Measurements from ENCODE around the gene CCDC12. TPM values are rescaled to one million over a fixed set of nuclear protein-coding genes. Genes with fewer than 3 reads are reported as not detected.
A peak's percentile ranks its signal among the peaks of the same experiment; 100 is the strongest.

CCDC12 gene
- total RNA-seq, 1 donor from 2014 or later, result 64.3 TPM

- Mint-ChIP-seq H3K4me1 (ENCODE audit: low read depth) (peaks cover 5% of the 10 kb centered on the region), H3K36me3 (ENCODE audit: insufficient read depth) (no peaks in the 10 kb centered on the region), H3K27ac (no peak overlapping the region), H3K27me3 (peaks cover 81% of the 10 kb centered on the region), H3K9me3 (ENCODE audit: low read depth) (no peaks in the 10 kb centered on the region), H3K4me3 (ENCODE audit: low read depth) (peak overlapping the region; percentile 58)
- DNase-seq (ENCODE audit: low spot score, unreplicated experiment), result no peak
- TF ChIP-seq CTCF (IDR thresholded peaks at IDR 0.05; ENCODE audit: unreplicated experiment), result no peak
Observed at GRCh38 chr3:46883830-46884185, 92.7 kb downstream of the CCDC12 start.

GRCh38 chr3:46883054-46883829 lies 93.3 kb downstream of the CCDC12 start:
- Mint-ChIP-seq H3K27ac (no peak overlapping the region), H3K4me3 (ENCODE audit: low read depth) (peak overlapping the region; percentile 70), H3K9me3 (ENCODE audit: low read depth) (no peaks in the 10 kb centered on the region), H3K27me3 (peaks cover 80% of the 10 kb centered on the region), H3K36me3 (ENCODE audit: insufficient read depth) (no peaks in the 10 kb centered on the region), H3K4me1 (ENCODE audit: low read depth) (peaks cover 3% of the 10 kb centered on the region)
- TF ChIP-seq CTCF (IDR thresholded peaks at IDR 0.05; ENCODE audit: unreplicated experiment), result no peak
- peak; percentile 22 for DNase-seq (ENCODE audit: low spot score, unreplicated experiment)

- peaks cover 73% of the 10 kb centered on the region for H3K27me3 Mint-ChIP-seq
- DNase-seq (ENCODE audit: low spot score, unreplicated experiment), result peak; percentile 19
- no peak for TF ChIP-seq CTCF (IDR thresholded peaks at IDR 0.05; ENCODE audit: unreplicated experiment)
- H3K4me3 Mint-ChIP-seq (ENCODE audit: low read depth), result peak overlapping the region; percentile 70
- H3K36me3 Mint-ChIP-seq (ENCODE audit: insufficient read depth), result no peaks in the 10 kb centered on the region
- no peak overlapping the region for H3K27ac Mint-ChIP-seq
- H3K9me3 Mint-ChIP-seq (ENCODE audit: low read depth), result no peaks in the 10 kb centered on the region
- H3K4me1 Mint-ChIP-seq (ENCODE audit: low read depth), result no peaks in the 10 kb centered on the region
Observed at GRCh38 chr3:46882377-46883053, 94.0 kb downstream of the CCDC12 start.

GRCh38 chr3:46881596-46882376 lies 94.8 kb downstream of the CCDC12 start:
- Mint-ChIP-seq H3K9me3 (ENCODE audit: low read depth) (no peaks in the 10 kb centered on the region), H3K27me3 (peaks cover 70% of the 10 kb centered on the region), H3K27ac (no peak overlapping the region), H3K4me3 (ENCODE audit: low read depth) (peak overlapping the region; percentile 35), H3K4me1 (ENCODE audit: low read depth) (no peaks in the 10 kb centered on the region), H3K36me3 (ENCODE audit: insufficient read depth) (no peaks in the 10 kb centered on the region)
- TF ChIP-seq CTCF (IDR thresholded peaks at IDR 0.05; ENCODE audit: unreplicated experiment), result no peak
- DNase-seq (ENCODE audit: low spot score, unreplicated experiment), result no peak

- H3K4me1 Mint-ChIP-seq (ENCODE audit: low read depth), result no peaks in the 10 kb centered on the region
- H3K27me3 Mint-ChIP-seq, result peaks cover 63% of the 10 kb centered on the region
- H3K36me3 Mint-ChIP-seq (ENCODE audit: insufficient read depth), result no peaks in the 10 kb centered on the region
- TF ChIP-seq CTCF (IDR thresholded peaks at IDR 0.05; ENCODE audit: unreplicated experiment), result no peak
- no peaks in the 10 kb centered on the region for H3K9me3 Mint-ChIP-seq (ENCODE audit: low read depth)
- no peak for DNase-seq (ENCODE audit: low spot score, unreplicated experiment)
- no peak overlapping the region for H3K27ac Mint-ChIP-seq
- peak overlapping the region; percentile 0 for H3K4me3 Mint-ChIP-seq (ENCODE audit: low read depth)
Observed at GRCh38 chr3:46880884-46881595, 95.5 kb downstream of the CCDC12 start.

Data from progenitor cell of endocrine pancreas (in vitro differentiated cells).